Hepatocyte (in vitro differentiated cells): ENCODE data around the gene PLXNA2.

Experiments used
- EZH2phosphoT487 ChIP-seq: fragments of 200-600 bp; sonication (generic); IDR thresholded peaks from one replicate; pipeline ENCODE4 v1.6.1; 2018; ENCODE audit warnings: antibody characterized with exemption, mild to moderate bottlenecking, low read depth, moderate library complexity; ENCODE audit not compliant: unreplicated experiment, severe bottlenecking
- TF ChIP-seq, protein P1 (sequence below): fragments of 200-600 bp; sonication (generic); IDR thresholded peaks from 2 replicates; pipeline ENCODE4 v1.5.1; 2016; ENCODE audit warnings: antibody characterized with exemption, mild to moderate bottlenecking; ENCODE audit not compliant: poor library complexity

- TF ChIP-seq, protein P1, sequence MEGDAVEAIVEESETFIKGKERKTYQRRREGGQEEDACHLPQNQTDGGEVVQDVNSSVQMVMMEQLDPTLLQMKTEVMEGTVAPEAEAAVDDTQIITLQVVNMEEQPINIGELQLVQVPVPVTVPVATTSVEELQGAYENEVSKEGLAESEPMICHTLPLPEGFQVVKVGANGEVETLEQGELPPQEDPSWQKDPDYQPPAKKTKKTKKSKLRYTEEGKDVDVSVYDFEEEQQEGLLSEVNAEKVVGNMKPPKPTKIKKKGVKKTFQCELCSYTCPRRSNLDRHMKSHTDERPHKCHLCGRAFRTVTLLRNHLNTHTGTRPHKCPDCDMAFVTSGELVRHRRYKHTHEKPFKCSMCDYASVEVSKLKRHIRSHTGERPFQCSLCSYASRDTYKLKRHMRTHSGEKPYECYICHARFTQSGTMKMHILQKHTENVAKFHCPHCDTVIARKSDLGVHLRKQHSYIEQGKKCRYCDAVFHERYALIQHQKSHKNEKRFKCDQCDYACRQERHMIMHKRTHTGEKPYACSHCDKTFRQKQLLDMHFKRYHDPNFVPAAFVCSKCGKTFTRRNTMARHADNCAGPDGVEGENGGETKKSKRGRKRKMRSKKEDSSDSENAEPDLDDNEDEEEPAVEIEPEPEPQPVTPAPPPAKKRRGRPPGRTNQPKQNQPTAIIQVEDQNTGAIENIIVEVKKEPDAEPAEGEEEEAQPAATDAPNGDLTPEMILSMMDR = no peak
- no peak for TF ChIP-seq EZH2phosphoT487
These were observed 138.4 kb downstream of the PLXNA2 start for GRCh38 chr1:208105756-208106155.
